HCT116 (cell line): Measurements from ENCODE around the gene TMEM45B. TPM values are rescaled to one million over a fixed set of nuclear protein-coding genes. Genes with fewer than 3 reads are reported as not detected.
A peak's percentile ranks its signal among the peaks of the same experiment; 100 is the strongest.

Experiments
- ATAC-seq: fragments of 200-7000 bp; cut with Tn5 transposase; 2 replicates; pipeline ENCODE4 v1.9.1; 2020; ENCODE audit warnings: mild to moderate bottlenecking, moderate library complexity
- BruUV-seq: library from RNA; stranded (reverse); fragments of 400-500 nt; replicated peaks from 2 replicates; lab custom pipeline; 2021; lab: Mats Ljungman, UMichigan
- CTCF ChIA-PET: fragments of 300-600 bp; sonication (Branson Sonifier 250); formaldehyde crosslinking; loops from one replicate; lab custom pipeline; 2021; ENCODE audit warnings: antibody characterized with exemption; lab: Charles Lee
- POLR2A ChIA-PET: fragments of 300-600, 350-600 bp; sonication (Branson Sonifier 250); formaldehyde crosslinking; loops from one replicate; lab custom pipeline; 2021; ENCODE audit warnings: antibody characterized with exemption; lab: Charles Lee
- RAD21 ChIA-PET, 2 experiments: fragments of 300-600 bp; sonication (Branson Sonifier 250); formaldehyde crosslinking; loops; one replicate each; lab custom pipeline; 2023; ENCODE audit warnings: low total read pairs in 2 of 2; ENCODE audit not compliant: uncharacterized antibody in 2 of 2, unreplicated experiment in 2 of 2, low non-redundant PET in 1 of 2; lab: Charles Lee
- DNase-seq: peaks from one replicate; pipeline ENCODE4 v3.0.0-alpha.2; 2010; ENCODE audit warnings: low read depth, low spot score
- H2AFZ ChIP-seq: fragments of 200-600 bp; shearing (Covaris generic), sonication (generic); 2 replicates; pipeline ENCODE4 v1.6.1; 2017; ENCODE audit warnings: low read depth, mixed run types, mixed read lengths, antibody characterized with exemption, low read length; ENCODE audit not compliant: poor library complexity, severe bottlenecking
- H3K27ac ChIP-seq: 2 replicates; pipeline ENCODE4 v1.5.1; 2012; ENCODE audit warnings: low read depth, low read length
- H3K27me3 ChIP-seq: fragments of 200-600 bp; sonication (generic); 2 replicates; pipeline ENCODE4 v1.6.1; 2016; ENCODE audit warnings: mixed run types, low read length, mixed read lengths; ENCODE audit not compliant: insufficient read depth
- H3K36me3 ChIP-seq, 2 experiments: fragments of 200-500 bp in 1 of 2; fragments of 200-600 bp in 1 of 2; sonication (Bioruptor generic) in 1 of 2; sonication (generic) in 1 of 2; 2 replicates each; pipeline versions ENCODE4 v1.5.1 to v1.6.1; 2014 to 2016; ENCODE audit warnings: low read length in 2 of 2, inconsistent platforms in 1 of 2, mixed read lengths in 1 of 2, mixed run types in 1 of 2; ENCODE audit not compliant: insufficient read depth in 2 of 2, control insufficient read depth in 1 of 2
- H3K4me1 ChIP-seq, 2 experiments: fragments of 200-600 bp in 1 of 2; sonication (generic) in 1 of 2; 2 replicates each; pipeline versions ENCODE4 v1.5.1 to v1.6.1; 2012 to 2017; ENCODE audit warnings: low read length in 2 of 2, inconsistent platforms in 1 of 2, mild to moderate bottlenecking in 1 of 2, mixed read lengths in 1 of 2, mixed run types in 1 of 2, moderate library complexity in 1 of 2; ENCODE audit not compliant: insufficient read depth in 2 of 2, control insufficient read depth in 1 of 2
- H3K4me2 ChIP-seq: fragments of 200-600 bp; sonication (generic); 2 replicates; pipeline ENCODE4 v1.6.1; 2017; ENCODE audit warnings: mixed run types, low read length, mixed read lengths
- H3K4me3 ChIP-seq, 2 experiments: fragments of 200-600 bp in 1 of 2; sonication (generic) in 1 of 2; replicated peaks in 1 of 2; 2 replicates each; pipeline ENCODE4 v1.5.1; 2011 to 2016; ENCODE audit warnings: low read length in 2 of 2, control low read depth in 1 of 2, low read depth in 1 of 2, mild to moderate bottlenecking in 1 of 2, mixed read lengths in 1 of 2, mixed run types in 1 of 2
- H3K79me2 ChIP-seq: fragments of 200-600 bp; sonication (generic); 2 replicates; pipeline ENCODE4 v1.6.1; 2017; ENCODE audit warnings: mild to moderate bottlenecking, mixed run types, low read length, moderate library complexity, mixed read lengths; ENCODE audit not compliant: insufficient read depth
- H3K9ac ChIP-seq: fragments of 200-600 bp; sonication (generic); 2 replicates; pipeline ENCODE4 v1.6.1; 2016; ENCODE audit warnings: low read length, mixed read lengths
- H3K9me2 ChIP-seq: fragments of 200-600 bp; sonication (generic), shearing (Covaris generic); 2 replicates; pipeline ENCODE4 v1.6.1; 2017; ENCODE audit warnings: mixed run types, mild to moderate bottlenecking, moderate library complexity; ENCODE audit not compliant: insufficient read depth
- H3K9me3 ChIP-seq, 2 experiments: fragments of 200-500 bp in 1 of 2; fragments of 200-600 bp in 1 of 2; sonication (Bioruptor generic) in 1 of 2; sonication (generic) in 1 of 2; 2 replicates each; pipeline ENCODE4 v1.6.1; 2014 to 2017; ENCODE audit warnings: low read length in 2 of 2, mixed read lengths in 2 of 2, inconsistent platforms in 1 of 2, low read depth in 1 of 2, mild to moderate bottlenecking in 1 of 2, mixed run types in 1 of 2, moderate library complexity in 1 of 2; ENCODE audit not compliant: control insufficient read depth in 1 of 2, insufficient read depth in 1 of 2
- H4K20me1 ChIP-seq: fragments of 200-600 bp; sonication (generic), shearing (Covaris generic); 2 replicates; pipeline ENCODE4 v1.6.1; 2017; ENCODE audit warnings: mixed run types, mild to moderate bottlenecking, moderate library complexity; ENCODE audit not compliant: insufficient read depth
- CBX3 ChIP-seq: IDR thresholded peaks from 2 replicates; pipeline ENCODE4 v1.6.1; 2012; ENCODE audit warnings: low read depth
- EGR1 ChIP-seq: IDR thresholded peaks from 2 replicates; pipeline ENCODE4 v1.6.1; 2012; ENCODE audit warnings: low read depth
- EZH2 ChIP-seq: fragments of 200-600 bp; sonication (generic); IDR thresholded peaks from 2 replicates; pipeline ENCODE4 v1.6.1; 2017; ENCODE audit warnings: antibody characterized with exemption, mixed run types
- JUND ChIP-seq: IDR thresholded peaks from 2 replicates; pipeline ENCODE4 v1.6.1; 2012
- RAD21 ChIP-seq: IDR thresholded peaks from 2 replicates; pipeline ENCODE4 v1.6.1; 2012; ENCODE audit warnings: low read depth, mild to moderate bottlenecking
- REST ChIP-seq: IDR thresholded peaks from 2 replicates; pipeline ENCODE4 v1.6.1; 2012; ENCODE audit warnings: low read depth
- SIN3A ChIP-seq: IDR thresholded peaks from 2 replicates; pipeline ENCODE4 v1.6.1; 2012; ENCODE audit warnings: low read depth
- SRF ChIP-seq: IDR thresholded peaks from 2 replicates; pipeline ENCODE4 v1.6.1; 2012; ENCODE audit warnings: low read depth
- ZFX ChIP-seq: fragments of 450-650 bp; IDR thresholded peaks from 2 replicates; pipeline ENCODE4 v1.6.1; 2017
- ZNF274 ChIP-seq: fragments of 200-500 bp; sonication (Bioruptor generic); IDR thresholded peaks from 2 replicates; pipeline ENCODE4 v1.6.1; 2014; ENCODE audit warnings: mild to moderate bottlenecking, low read depth, low read length, inconsistent platforms
- intact Hi-C: fragments of 100-400 bp; cut with micrococcal nuclease; formaldehyde crosslinking; loops from 2 replicates; pipeline ENCODE4 v1.10.0; 2022
- total RNA-seq: library from RNA; stranded (reverse); gene quantifications from one replicate; pipeline ENCODE4 v1.2.1, GENCODE V29; 2021; ENCODE audit not compliant: unreplicated experiment
- TF ChIP-seq, protein P1 (sequence below), 3 experiments: fragments of 200-600 bp in 1 of 3; sonication (generic) in 1 of 3; IDR thresholded peaks in 2 of 3; conservative IDR thresholded peaks in 1 of 3; 2 replicates each; pipeline ENCODE4 v1.5.1; 2012 to 2017; ENCODE audit warnings: low read depth in 2 of 3, low read length in 2 of 3, antibody characterized with exemption in 1 of 3, borderline replicate concordance in 1 of 3, control low read depth in 1 of 3, mild to moderate bottlenecking in 1 of 3, mixed read lengths in 1 of 3, mixed run types in 1 of 3, moderate library complexity in 1 of 3; ENCODE audit not compliant: insufficient read depth in 1 of 3

Gene TMEM45B
- total RNA-seq, 1 experiment from 2014 or later = not detected

- CTCF ChIA-PET = interaction anchor here (0.8 to 0.9 kb wide), 2 partner anchors 365 kb away, joined by 5 read pairs; no protein-coding TSS in a partner anchor
- Histone ChIP-seq H3K27me3 (no peaks in the 10 kb centered on the region), H3K9ac (no peak overlapping the region), H4K20me1 (no peaks in the 10 kb centered on the region), H3K4me1 (peaks cover 0 to 13% of the 10 kb centered on the region in 2 experiments; a peak in 1 of 4 replicates), H3K36me3 (no peaks in the 10 kb centered on the region), H3K27ac (no peak overlapping the region), H3K79me2 (no peaks in the 10 kb centered on the region), H3K4me2 (peak overlapping the region; percentile 53), H3K9me3 (no peaks in the 10 kb centered on the region), H3K9me2 (no peaks in the 10 kb centered on the region), H3K4me3 (no peak overlapping the region), H2AFZ (peak overlapping the region; percentile 96)
- DNase-seq = peak; percentile 44
- peak; percentile 89 for ATAC-seq
- RAD21 ChIA-PET = no interaction called here
- POLR2A ChIA-PET = no interaction called here
- TF ChIP-seq EZH2 (no peak), EGR1 (no peak), CBX3 (peak; percentile 39; the same call in 1 of the 2 replicates), RAD21 (peak; percentile 72)
- TF ChIP-seq, protein P1, sequence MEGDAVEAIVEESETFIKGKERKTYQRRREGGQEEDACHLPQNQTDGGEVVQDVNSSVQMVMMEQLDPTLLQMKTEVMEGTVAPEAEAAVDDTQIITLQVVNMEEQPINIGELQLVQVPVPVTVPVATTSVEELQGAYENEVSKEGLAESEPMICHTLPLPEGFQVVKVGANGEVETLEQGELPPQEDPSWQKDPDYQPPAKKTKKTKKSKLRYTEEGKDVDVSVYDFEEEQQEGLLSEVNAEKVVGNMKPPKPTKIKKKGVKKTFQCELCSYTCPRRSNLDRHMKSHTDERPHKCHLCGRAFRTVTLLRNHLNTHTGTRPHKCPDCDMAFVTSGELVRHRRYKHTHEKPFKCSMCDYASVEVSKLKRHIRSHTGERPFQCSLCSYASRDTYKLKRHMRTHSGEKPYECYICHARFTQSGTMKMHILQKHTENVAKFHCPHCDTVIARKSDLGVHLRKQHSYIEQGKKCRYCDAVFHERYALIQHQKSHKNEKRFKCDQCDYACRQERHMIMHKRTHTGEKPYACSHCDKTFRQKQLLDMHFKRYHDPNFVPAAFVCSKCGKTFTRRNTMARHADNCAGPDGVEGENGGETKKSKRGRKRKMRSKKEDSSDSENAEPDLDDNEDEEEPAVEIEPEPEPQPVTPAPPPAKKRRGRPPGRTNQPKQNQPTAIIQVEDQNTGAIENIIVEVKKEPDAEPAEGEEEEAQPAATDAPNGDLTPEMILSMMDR (IDR thresholded peaks at IDR 0.05 in 2 of 3, conservative IDR thresholded peaks at IDR 0.05 in 1 of 3; ENCODE audit: borderline replicate concordance in 1 of 3, insufficient read depth in 1 of 3, low read depth in 2 of 3, low read length in 2 of 3) = peak; percentile 49 to 70 (median 61); a peak in 5 of 6 replicates
- no TSS peak for BruUV-seq
- intact Hi-C loops = loop anchor here (5.0 kb wide), 1 partner anchor 365 kb away; no protein-coding TSS in a partner anchor
Measured at GRCh38 chr11:129766898-129767604, 48.6 kb upstream of the TMEM45B start.

DNA sequence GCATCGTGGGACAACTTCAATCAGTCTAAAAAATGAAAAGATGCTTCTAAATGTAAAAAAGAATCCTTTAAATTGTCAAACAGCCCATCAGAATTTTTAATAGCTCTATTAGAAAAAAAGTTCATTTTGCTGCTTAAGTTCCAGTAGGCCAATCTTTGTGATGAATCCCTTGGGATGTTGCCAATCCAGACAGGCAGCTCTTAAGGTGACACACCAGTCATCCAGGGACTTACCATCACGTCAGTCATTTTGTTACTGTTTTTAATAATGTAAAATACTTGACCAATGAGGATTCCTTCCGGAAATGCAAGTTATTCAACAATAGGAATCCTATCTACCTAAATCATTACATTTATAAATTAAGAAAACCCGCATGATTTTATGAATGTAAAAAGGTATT, 47.8 kb upstream of the TMEM45B start:
- no peaks in the 10 kb centered on the region for H3K27me3 ChIP-seq
- H3K9ac ChIP-seq = no peak overlapping the region
- ATAC-seq (no peak), DNase-seq (no peak)
- no TSS peak for BruUV-seq
- H3K79me2 ChIP-seq = no peaks in the 10 kb centered on the region
- no peaks in the 10 kb centered on the region for H3K36me3 ChIP-seq
- H2AFZ ChIP-seq = peak overlapping the region; percentile 11
- peaks cover 0 to 13% of the 10 kb centered on the region in 2 experiments; a peak in 1 of 4 replicates for H3K4me1 ChIP-seq
- POLR2A ChIA-PET = no interaction called here
- no peak overlapping the region for H3K4me2 ChIP-seq
- intact Hi-C loops = loop anchor here (5.0 kb wide), 1 partner anchor 364 kb away; no protein-coding TSS in a partner anchor
- no peak overlapping the region for H3K27ac ChIP-seq
- no peak overlapping the region for H3K4me3 ChIP-seq
- no peaks in the 10 kb centered on the region for H3K9me3 ChIP-seq
- CTCF ChIA-PET = interaction anchor here (0.9 kb wide), 1 partner anchor 364 kb away, joined by 5 read pairs; no protein-coding TSS in a partner anchor
- no peaks in the 10 kb centered on the region for H4K20me1 ChIP-seq
- RAD21 ChIA-PET = no interaction called here
- H3K9me2 ChIP-seq = no peaks in the 10 kb centered on the region
- TF ChIP-seq ZFX (no peak), JUND (no peak), SRF (no peak), REST (no peak), ZNF274 (no peak), SIN3A (no peak)
- TF ChIP-seq, protein P1 (IDR thresholded peaks at IDR 0.05 in 2 of 3, conservative IDR thresholded peaks at IDR 0.05 in 1 of 3; ENCODE audit: borderline replicate concordance in 1 of 3, insufficient read depth in 1 of 3, low read depth in 2 of 3, low read length in 2 of 3) = no peak
